Measurements from ENCODE around the gene PRKCD.
"Not testable (repeated sequence)": the region's sequence is repeated elsewhere in the genome, so short reads cannot be mapped to it uniquely, and the experiment has no call there.

Gene PRKCD

GRCh38 chr3:53139906-53140846, 20.8 kb upstream of the PRKCD start:
- DNase-seq (ENCODE audit: low read depth in 2 of 2): no peak

DNA sequence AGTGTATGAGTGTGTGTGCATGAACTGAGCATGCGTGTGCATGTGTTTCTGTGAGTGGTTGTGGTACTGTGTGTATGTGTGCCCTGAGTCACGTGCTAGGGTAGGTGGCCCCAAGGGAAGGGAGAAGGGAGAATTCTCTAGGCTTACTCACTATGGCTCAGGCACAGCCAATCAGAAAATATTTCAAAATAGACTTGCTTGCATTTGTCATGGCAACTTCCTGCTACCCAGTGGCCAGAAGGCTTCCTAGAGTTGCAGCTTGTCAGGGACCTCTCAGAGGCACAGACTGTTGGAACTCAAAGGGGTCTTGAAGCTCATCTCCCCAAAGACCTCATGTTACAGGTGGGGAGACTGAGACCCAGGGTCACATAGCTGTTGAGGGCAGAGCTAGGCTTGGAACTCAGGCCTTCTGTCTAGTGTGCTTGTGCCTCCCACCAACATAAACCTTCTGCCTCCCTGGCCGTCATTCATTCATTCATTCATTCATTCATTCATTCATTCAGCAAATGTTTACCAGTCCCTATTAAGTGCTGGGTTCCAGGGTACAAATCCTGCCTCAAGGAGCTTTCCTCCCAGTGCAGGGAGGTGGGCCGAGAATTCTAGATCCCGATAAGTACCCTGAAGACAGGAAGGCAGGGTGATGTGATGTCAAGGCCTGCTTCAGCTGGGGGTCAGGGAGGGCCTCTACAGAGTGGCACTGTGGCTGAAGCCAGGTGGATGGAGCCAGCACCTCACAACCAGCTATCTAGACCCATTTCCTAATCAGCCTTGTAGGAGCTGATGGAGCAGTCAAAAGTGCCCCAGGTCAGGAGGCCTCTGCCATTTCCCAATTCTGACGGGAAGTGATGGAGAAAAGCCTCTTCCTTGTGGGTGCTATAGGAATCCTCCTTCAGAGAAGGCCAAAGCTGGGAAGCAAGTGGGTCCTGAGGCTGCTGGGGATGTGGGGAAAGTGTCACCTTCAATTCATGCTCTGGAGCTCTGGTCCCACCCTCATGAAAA, 19.9 kb upstream of the PRKCD start:
- no peak for DNase-seq (ENCODE audit: low read depth in 2 of 2)

- no peak for DNase-seq (ENCODE audit: low read depth in 2 of 2)
Measured at GRCh38 chr3:53142986-53143385, 18.0 kb upstream of the PRKCD start.

DNA sequence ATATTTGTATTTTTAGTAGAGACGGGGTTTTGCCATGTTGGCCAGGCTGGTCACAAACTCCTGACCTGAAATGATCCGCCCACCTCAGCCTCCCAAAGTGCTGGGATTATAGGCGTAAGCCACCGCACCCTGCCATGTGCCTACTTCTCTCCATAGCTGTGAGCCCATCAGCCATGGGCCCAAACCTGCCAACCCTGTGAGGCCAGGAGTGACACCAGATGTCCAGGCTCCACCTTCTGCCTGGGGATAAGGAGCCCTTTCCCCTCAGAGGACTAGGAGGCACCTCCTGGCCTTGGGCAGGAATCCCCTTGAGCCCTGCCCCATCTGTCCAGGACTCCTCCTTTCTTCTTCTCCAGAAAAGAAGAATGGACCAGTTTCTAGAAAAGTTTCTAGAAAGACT, 16.6 kb upstream of the PRKCD start:
- DNase-seq (ENCODE audit: low read depth in 2 of 2): no peak

DNA sequence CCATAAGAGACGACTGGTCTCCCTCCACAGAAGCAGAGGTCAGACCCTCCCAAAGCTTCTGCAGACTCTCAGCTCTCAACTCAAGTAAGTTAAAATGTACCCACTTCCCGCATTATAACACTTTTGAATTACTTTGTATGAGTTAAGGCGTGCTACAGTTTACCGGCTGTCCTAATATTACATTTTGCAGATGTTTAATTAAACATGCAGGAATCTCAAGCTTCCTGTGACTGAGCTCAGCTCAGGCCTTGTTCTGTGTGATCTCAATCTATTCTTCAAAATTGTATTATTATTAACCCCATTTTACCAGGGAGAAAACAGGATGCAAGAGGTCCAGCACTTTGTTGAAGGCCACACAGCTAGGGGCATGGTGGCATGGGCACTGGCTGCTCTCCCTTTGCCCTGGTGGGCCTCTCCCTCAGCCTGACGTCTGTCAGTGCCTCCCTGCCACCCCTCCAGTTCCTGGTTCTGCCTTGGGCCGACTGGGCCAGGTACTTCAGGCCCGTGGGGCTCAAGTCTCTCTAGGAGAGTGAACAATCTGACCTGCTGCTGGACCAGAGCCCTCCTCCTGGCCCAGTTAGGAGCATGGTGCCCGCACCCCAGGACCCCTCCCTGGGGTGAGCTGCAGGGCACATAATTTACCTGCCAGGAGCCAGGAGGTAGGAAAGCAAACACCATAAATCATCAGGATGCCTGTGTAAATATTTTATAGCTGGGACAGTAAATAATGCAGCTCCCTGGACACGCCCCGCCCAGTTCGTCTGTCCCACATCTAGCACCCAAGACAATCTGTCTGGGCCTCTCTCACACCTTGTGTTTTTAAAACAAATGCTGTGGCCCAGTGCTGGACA, 15.9 kb upstream of the PRKCD start:
- no peak for DNase-seq (ENCODE audit: low read depth in 2 of 2)

- no peak for DNase-seq (ENCODE audit: low read depth in 2 of 2)
Measured at GRCh38 chr3:53145713-53146080, 15.3 kb upstream of the PRKCD start.

DNA sequence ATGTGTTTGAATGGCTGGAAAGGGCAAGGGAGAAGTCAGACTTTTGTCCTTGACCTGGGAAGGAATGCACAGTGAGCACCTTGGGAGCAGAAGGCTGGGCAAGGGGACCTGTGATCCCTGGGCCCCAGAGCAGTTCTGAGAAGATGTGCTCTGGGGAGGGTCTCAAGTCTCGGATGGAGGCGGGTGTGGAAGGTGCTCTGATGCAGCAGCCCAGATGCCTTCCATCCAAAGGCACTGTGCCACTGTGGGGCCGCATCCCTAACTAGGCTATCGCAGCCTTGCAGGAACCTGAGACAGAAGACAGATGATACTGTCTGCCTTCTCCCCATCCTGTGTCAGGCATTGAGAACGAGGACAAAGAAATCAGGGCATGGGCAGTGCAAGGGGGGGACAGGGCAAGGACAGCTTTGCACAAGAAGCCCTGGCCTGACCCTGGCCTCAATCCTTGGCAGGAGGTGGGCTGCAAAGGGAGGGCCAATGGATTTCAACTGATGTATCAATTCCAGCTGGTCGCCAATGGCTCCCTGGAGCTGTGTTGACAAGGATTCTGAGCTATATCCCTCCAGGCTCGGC, 14.6 kb upstream of the PRKCD start:
- no peak for DNase-seq (ENCODE audit: low read depth in 2 of 2)

DNA sequence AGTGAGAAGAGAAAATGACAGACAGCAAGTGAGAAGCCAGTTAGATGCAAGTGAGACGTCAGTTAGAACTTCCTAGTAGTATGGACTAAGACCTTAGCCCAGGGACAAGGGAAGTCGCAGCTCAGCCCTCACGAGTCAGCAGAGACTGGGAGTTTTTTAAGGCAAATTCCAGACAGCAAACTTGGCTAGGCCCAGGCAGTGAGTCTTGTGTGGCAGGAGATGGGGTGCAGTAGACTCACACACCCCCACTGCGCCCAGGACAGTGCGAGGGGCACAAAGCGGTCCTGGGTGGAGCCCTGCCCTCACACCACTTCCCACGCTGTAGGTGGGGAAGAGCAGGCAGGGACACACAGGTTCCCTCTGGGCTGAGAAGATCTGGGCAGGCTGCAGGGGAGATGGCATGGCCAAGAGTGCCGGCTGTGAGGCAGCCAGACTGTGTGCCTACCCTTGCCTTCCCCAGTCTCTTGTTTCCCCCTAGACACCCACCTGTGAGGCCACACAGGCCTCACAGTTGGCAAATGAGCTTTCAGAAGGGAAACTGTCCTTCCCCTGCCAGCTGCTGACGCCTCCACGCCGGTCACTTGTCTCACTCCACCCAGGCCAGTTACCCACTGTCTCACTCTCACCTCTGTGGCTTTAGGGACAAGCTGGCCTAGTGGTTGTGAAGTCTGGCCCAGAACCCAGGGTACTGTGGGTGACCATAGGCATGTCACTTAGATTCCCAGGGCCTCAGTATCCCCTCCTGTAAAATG, 13.7 kb upstream of the PRKCD start:
- no peak for DNase-seq (ENCODE audit: low read depth in 2 of 2)

DNA sequence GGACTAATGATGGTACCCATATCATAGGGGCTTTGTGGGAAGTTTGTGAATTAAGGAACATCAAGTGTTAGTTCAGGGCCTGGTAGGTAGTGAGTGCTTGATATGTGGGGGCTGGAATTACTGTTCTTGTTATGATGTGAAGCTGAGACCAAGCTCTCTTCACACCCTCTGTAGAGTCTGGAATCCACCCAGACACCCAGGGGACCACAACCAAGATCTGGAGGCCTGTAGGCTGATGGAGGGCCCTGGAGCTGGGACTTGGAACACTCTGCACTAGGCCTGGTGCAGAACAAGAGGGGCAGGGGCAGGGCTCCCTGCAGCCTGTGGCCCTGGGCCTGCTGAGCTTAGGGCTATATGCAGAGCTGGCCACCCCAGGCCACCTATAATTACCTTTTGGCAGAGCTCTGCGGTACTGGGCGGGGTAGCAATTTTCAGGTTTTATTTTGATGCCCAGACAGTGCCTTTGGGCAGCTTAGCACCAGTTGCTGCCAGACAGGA, 13.1 kb upstream of the PRKCD start:
- DNase-seq (ENCODE audit: low read depth in 2 of 2): no peak

DNA sequence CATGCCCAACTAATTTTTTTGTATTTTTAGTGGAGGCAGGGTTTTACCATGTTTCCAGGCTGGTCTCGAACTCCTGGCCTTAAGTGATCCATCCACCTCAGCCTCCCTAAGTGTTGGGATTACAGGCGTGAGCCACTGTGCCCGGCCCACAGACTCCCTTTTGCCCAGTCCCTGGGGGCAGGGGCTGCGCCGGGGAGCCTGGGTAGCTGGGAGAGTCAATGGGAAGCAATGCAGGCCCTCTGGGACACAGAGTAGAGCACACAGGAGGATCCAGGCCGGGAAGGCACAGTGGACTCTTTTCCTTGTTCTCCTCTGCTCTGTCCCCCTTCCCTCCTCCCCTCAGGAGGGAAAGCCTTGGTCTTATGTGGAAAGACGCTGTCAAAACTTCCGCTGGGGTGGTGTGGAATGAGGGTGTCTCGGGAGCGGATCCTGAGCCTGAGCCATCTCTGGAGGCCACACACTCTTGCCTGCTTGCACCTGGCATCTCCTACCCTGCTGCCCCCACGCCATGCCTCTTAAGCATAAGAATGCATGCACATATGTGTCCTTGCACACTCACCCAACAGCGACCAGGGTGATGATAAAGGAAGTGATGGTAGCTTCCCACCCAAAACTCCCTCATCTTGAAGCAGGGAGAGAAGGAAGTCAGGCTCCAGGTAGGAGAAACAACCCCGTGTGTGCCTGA, 11.9 kb upstream of the PRKCD start:
- DNase-seq (ENCODE audit: low read depth in 2 of 2): no peak

- DNase-seq (ENCODE audit: low read depth in 2 of 2): no peak
Measured at GRCh38 chr3:53149699-53150098, 11.3 kb upstream of the PRKCD start.

DNA sequence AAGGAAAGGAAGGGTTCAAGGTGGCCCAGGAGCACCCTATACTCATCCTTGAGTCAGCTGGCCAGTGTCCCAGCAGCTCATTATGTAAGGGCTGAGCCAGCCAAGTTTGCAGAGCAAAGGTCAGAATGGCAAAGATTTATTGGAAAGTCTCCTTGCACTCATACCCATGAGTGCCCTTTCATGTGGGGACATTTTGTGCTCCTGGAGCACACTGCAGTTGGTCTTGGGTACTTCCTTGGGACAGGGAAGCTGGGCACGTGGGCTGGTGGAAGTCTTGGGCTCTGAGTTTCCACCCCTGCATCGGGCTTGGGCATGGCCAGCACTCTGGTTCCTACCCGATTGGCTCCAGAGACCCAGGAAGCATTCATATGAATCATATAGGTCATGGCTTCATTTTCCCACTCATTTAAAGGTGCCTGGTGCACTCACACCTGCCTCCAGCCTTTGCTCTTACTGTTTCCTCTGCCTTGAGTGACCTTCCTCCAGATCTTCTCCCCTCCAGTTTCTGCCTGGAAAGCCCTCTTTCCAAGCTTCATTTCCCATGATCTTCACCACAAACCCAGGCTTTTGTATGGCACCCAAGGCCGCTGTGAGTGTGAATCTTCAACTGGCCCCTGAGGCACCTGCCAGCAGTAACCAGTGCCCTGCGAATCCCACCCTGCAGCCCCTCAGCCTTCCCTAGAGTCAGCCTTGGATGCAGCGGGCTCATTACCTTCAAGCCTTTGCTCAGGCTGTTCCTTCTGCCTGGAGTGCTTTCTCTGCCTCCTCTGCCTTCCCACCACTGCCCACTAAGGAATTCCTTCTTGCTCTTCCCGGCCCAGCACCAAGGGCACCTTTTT, 10.5 kb upstream of the PRKCD start:
- DNase-seq (ENCODE audit: low read depth in 2 of 2): no peak

- not testable (repeated sequence) for DNase-seq (ENCODE audit: low read depth in 2 of 2)
Measured at GRCh38 chr3:53151086-53151438, 9.9 kb upstream of the PRKCD start.

- DNase-seq (ENCODE audit: low read depth in 2 of 2): no peak
Measured at GRCh38 chr3:53151465-53151864, 9.5 kb upstream of the PRKCD start.

GRCh38 chr3:53151870-53152660, 8.9 kb upstream of the PRKCD start:
- no peak for DNase-seq (ENCODE audit: low read depth in 2 of 2)

GRCh38 chr3:53153264-53153823, 7.7 kb upstream of the PRKCD start:
- DNase-seq (ENCODE audit: low read depth in 2 of 2): no peak

DNA sequence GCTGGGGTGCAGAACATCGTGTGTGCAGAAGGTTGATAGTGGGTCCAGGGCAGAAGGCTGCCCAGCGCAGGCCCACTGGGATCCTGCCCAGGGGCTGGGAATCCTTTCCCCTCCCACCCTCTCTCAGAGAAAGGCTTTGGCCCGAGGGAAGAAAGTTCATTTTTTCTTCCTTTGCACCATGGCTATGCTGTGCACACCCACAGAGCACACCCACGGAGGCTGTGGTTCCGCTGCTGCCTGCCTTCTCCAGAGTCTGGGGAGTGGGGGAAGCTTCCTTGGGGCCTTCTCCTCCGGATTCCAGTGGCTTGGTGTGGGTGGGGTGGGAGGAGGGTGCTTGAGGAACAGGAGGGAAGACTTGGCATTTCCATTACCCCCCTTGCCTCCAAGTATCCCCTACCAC, 7.0 kb upstream of the PRKCD start:
- DNase-seq (ENCODE audit: low read depth in 2 of 2): no peak

DNA sequence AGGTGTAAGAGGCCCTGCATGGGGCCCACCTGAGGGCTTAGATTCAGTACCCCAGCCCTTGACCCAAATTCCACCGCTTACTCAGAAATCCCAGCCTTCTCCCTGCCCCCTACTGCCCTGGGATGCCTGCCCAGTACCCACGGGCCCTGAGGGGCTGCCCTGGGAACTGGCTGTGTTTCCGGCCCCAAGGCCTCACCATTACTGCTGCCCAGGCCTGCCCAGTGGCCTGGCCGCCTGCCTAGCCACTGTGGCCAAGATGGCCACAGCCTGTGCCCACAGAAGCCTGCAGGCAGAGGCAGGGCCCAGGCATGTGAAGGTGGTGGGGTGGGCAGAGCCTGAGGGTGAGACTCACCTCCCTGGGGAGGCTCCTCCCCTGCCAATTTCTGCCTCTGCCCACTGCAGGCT, 6.1 kb upstream of the PRKCD start:
- DNase-seq (ENCODE audit: low read depth in 2 of 2): no peak
